ENCODE measurements around the gene PHF23.
"Not testable (repeated sequence)": the region's sequence is repeated elsewhere in the genome, so short reads cannot be mapped to it uniquely, and the experiment has no call there.

PHF23 gene

DNA sequence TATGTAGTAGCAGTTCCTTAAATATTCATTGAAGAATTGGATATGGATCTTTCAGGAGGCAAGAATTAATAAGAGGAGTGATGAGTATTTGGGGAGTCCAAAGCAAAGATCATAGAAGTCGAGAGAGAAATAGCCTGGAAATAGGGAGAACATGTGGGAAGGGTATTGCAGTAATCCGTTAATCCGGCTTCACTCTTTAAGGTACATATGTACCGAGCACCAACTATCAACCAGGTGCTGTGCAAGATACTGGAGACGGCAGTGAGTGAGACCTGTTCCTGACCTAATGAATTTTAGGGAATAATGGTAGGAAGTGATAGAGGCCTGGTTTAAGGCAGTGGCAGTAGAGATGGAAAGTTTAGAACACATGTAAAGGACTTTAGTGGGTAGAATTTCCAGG lies 13.8 kb upstream of the PHF23 start:
- Histone ChIP-seq H3K27ac (ENCODE audit: low read length) (no peak overlapping the region), H3K9ac (ENCODE audit: low read length) (peak overlapping the region; percentile 92), H3K4me3 (ENCODE audit: low read length) (peak overlapping the region; percentile 94), H3K9me3 (ENCODE audit: control insufficient read depth, low read depth, low read length) (no peaks in the 10 kb centered on the region), H3K4me1 (ENCODE audit: control insufficient read depth, low read depth, low read length) (peaks cover 12% of the 10 kb centered on the region), H3K36me3 (ENCODE audit: control insufficient read depth, low read depth, low read length) (peaks cover 17% of the 10 kb centered on the region), H3K27me3 (ENCODE audit: control insufficient read depth, insufficient read depth, low read length) (no peaks in the 10 kb centered on the region)

- peak within 1 kb of the TSS; percentile 92 for H3K9ac ChIP-seq (ENCODE audit: low read length)
- no peaks in the 10 kb centered on the region for H3K9me3 ChIP-seq (ENCODE audit: control insufficient read depth, low read depth, low read length)
- H3K27ac ChIP-seq (ENCODE audit: low read length), result peak within 1 kb of the TSS; percentile 98
- H3K36me3 ChIP-seq (ENCODE audit: control insufficient read depth, low read depth, low read length), result peaks cover 17% of the 10 kb centered on the region
- peak within 1 kb of the TSS; percentile 94 for H3K4me3 ChIP-seq (ENCODE audit: low read length)
- H3K4me1 ChIP-seq (ENCODE audit: control insufficient read depth, low read depth, low read length), result peaks cover 12% of the 10 kb centered on the region
- H3K27me3 ChIP-seq (ENCODE audit: control insufficient read depth, insufficient read depth, low read length), result no peaks in the 10 kb centered on the region
Observed at GRCh38 chr17:7252176-7253043, 13.2 kb upstream of the PHF23 start, which contains the start of gene ELP5. TSS of gene ELP5 (plus strand) at chr17:7252215. CDS start at chr17:7252551, 336 bp downstream.

- Histone ChIP-seq H3K9ac (ENCODE audit: low read length) (peak within 1 kb of the TSS; percentile 92), H3K4me1 (ENCODE audit: control insufficient read depth, low read depth, low read length) (peaks cover 12% of the 10 kb centered on the region), H3K9me3 (ENCODE audit: control insufficient read depth, low read depth, low read length) (no peaks in the 10 kb centered on the region), H3K27ac (ENCODE audit: low read length) (peak within 1 kb of the TSS; percentile 98), H3K4me3 (ENCODE audit: low read length) (peak within 1 kb of the TSS; percentile 94), H3K27me3 (ENCODE audit: control insufficient read depth, insufficient read depth, low read length) (no peaks in the 10 kb centered on the region), H3K36me3 (ENCODE audit: control insufficient read depth, low read depth, low read length) (peaks cover 17% of the 10 kb centered on the region)
Observed at GRCh38 chr17:7251661-7252175, 12.5 kb upstream of the PHF23 start, which contains the start of gene CTDNEP1. TSS of gene CTDNEP1 (minus strand) at chr17:7251734. CDS start at chr17:7251296, 438 bp downstream.

DNA sequence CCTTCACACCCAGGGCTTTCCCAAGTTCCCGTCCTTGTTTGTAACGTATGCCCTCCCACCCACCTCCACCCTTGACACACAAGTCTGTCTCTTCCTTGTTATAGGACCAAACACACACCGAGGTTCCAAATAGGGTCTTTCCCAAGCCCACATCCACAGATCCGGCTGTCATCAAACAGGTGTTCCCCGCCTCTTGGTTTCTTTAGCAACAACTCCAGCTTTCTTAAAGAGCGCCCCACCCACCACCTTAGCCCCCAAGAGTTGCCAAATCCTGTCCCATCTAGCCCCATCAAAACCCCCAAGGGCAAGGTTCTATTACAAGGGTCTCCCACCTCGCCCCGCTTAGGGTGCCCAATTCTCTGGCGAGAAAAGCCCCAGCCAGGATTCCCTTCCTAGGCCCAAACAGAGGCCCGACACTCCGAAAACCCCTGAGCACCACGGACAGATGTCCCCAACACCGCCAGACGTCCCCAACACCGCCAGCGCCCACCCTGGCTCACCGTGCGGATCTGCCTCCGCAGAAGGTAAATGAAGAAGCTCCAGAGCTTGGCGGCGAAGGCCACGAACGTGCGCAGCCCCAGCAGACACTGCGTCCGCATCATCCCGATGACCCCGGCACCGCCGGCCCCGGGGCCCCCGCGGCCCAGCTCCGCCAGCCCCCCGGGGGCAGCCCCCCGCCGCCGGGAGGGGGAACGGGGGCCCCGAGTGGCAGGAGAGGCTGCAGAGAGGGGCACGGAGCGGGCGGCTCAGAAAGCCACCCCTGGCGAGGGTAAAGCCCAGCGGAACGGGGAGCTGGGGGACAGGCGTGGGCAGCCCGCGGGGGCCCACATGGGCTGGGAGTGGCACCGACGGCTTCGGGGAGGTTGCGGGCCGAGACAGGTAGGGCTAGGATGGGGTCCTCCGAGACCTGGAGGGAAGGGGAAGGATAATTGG lies 11.7 kb upstream of the PHF23 start:
- Histone ChIP-seq H3K4me1 (ENCODE audit: control insufficient read depth, low read depth, low read length) (peaks cover 12% of the 10 kb centered on the region), H3K4me3 (ENCODE audit: low read length) (peak overlapping the region; percentile 94), H3K9ac (ENCODE audit: low read length) (peak overlapping the region; percentile 92), H3K27ac (ENCODE audit: low read length) (peak overlapping the region; percentile 59), H3K27me3 (ENCODE audit: control insufficient read depth, insufficient read depth, low read length) (no peaks in the 10 kb centered on the region), H3K9me3 (ENCODE audit: control insufficient read depth, low read depth, low read length) (no peaks in the 10 kb centered on the region), H3K36me3 (ENCODE audit: control insufficient read depth, low read depth, low read length) (peaks cover 21% of the 10 kb centered on the region)

GRCh38 chr17:7249830-7250229 lies 10.6 kb upstream of the PHF23 start:
- no peak overlapping the region for H3K9ac ChIP-seq (ENCODE audit: low read length)
- no peaks in the 10 kb centered on the region for H3K9me3 ChIP-seq (ENCODE audit: control insufficient read depth, low read depth, low read length)
- peaks cover 23% of the 10 kb centered on the region for H3K36me3 ChIP-seq (ENCODE audit: control insufficient read depth, low read depth, low read length)
- H3K27ac ChIP-seq (ENCODE audit: low read length), result no peak overlapping the region
- peak overlapping the region; percentile 94 for H3K4me3 ChIP-seq (ENCODE audit: low read length)
- peaks cover 12% of the 10 kb centered on the region for H3K4me1 ChIP-seq (ENCODE audit: control insufficient read depth, low read depth, low read length)
- H3K27me3 ChIP-seq (ENCODE audit: control insufficient read depth, insufficient read depth, low read length), result no peaks in the 10 kb centered on the region

DNA sequence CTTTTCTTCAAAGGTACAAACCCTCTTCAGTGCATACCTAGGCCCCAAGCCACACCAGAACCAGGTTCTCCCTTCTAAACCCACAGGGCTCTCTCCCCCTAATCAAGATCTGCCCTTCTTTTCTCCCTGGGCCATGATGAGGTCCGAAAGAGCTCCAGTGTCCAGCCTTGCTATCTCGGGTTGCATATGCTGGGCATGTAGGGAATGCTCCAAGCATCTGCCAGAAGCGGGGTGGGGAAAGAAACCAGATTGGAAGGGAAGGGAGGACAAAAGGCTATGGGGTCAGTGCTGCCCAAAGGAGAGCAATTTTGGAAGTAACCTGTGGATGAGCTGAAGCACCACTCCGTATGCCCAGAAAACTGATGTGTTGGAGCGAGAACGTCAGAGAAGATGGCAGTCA lies 10.0 kb upstream of the PHF23 start:
- H3K4me1 ChIP-seq (ENCODE audit: control insufficient read depth, low read depth, low read length), result peaks cover 12% of the 10 kb centered on the region
- no peaks in the 10 kb centered on the region for H3K9me3 ChIP-seq (ENCODE audit: control insufficient read depth, low read depth, low read length)
- H3K4me3 ChIP-seq (ENCODE audit: low read length), result no peak overlapping the region
- H3K27ac ChIP-seq (ENCODE audit: low read length), result no peak overlapping the region
- peaks cover 22% of the 10 kb centered on the region for H3K36me3 ChIP-seq (ENCODE audit: control insufficient read depth, low read depth, low read length)
- H3K27me3 ChIP-seq (ENCODE audit: control insufficient read depth, insufficient read depth, low read length), result no peaks in the 10 kb centered on the region
- no peak overlapping the region for H3K9ac ChIP-seq (ENCODE audit: low read length)

- Histone ChIP-seq H3K36me3 (ENCODE audit: control insufficient read depth, low read depth, low read length) (peaks cover 22% of the 10 kb centered on the region), H3K4me3 (ENCODE audit: low read length) (no peak overlapping the region), H3K9ac (ENCODE audit: low read length) (no peak overlapping the region), H3K27me3 (ENCODE audit: control insufficient read depth, insufficient read depth, low read length) (no peaks in the 10 kb centered on the region), H3K4me1 (ENCODE audit: control insufficient read depth, low read depth, low read length) (peaks cover 12% of the 10 kb centered on the region), H3K9me3 (ENCODE audit: control insufficient read depth, low read depth, low read length) (no peaks in the 10 kb centered on the region), H3K27ac (ENCODE audit: low read length) (no peak overlapping the region)
Observed at GRCh38 chr17:7248796-7249195, 9.5 kb upstream of the PHF23 start.

- Histone ChIP-seq H3K9me3 (ENCODE audit: control insufficient read depth, low read depth, low read length) (no peaks in the 10 kb centered on the region), H3K27me3 (ENCODE audit: control insufficient read depth, insufficient read depth, low read length) (no peaks in the 10 kb centered on the region), H3K36me3 (ENCODE audit: control insufficient read depth, low read depth, low read length) (peaks cover 22% of the 10 kb centered on the region), H3K4me3 (ENCODE audit: low read length) (no peak overlapping the region), H3K4me1 (ENCODE audit: control insufficient read depth, low read depth, low read length) (peaks cover 7% of the 10 kb centered on the region), H3K9ac (ENCODE audit: low read length) (no peak overlapping the region), H3K27ac (ENCODE audit: low read length) (no peak overlapping the region)
Observed at GRCh38 chr17:7246779-7247178, 7.5 kb upstream of the PHF23 start.

- H3K9me3 ChIP-seq (ENCODE audit: control insufficient read depth, low read depth, low read length); H3K9ac ChIP-seq (ENCODE audit: low read length); H3K4me3 ChIP-seq (ENCODE audit: low read length); H3K4me1 ChIP-seq (ENCODE audit: control insufficient read depth, low read depth, low read length); H3K27ac ChIP-seq (ENCODE audit: low read length); H3K27me3 ChIP-seq (ENCODE audit: control insufficient read depth, insufficient read depth, low read length): not testable (repeated sequence)
- peaks cover 29% of the 10 kb centered on the region for H3K36me3 ChIP-seq (ENCODE audit: control insufficient read depth, low read depth, low read length)
Observed at GRCh38 chr17:7243838-7244237, 4.6 kb upstream of the PHF23 start.

GRCh38 chr17:7243453-7243729 lies 4.1 kb upstream of the PHF23 start:
- Histone ChIP-seq H3K9ac (ENCODE audit: low read length) (peak overlapping the region; percentile 71), H3K36me3 (ENCODE audit: control insufficient read depth, low read depth, low read length) (peaks cover 29% of the 10 kb centered on the region), H3K4me1 (ENCODE audit: control insufficient read depth, low read depth, low read length) (peaks cover 7% of the 10 kb centered on the region), H3K27me3 (ENCODE audit: control insufficient read depth, insufficient read depth, low read length) (no peaks in the 10 kb centered on the region), H3K4me3 (ENCODE audit: low read length) (peak overlapping the region; percentile 86), H3K27ac (ENCODE audit: low read length) (no peak overlapping the region), H3K9me3 (ENCODE audit: control insufficient read depth, low read depth, low read length) (no peaks in the 10 kb centered on the region)

GRCh38 chr17:7242717-7243452 lies 3.6 kb upstream of the PHF23 start:
- Histone ChIP-seq H3K9me3 (ENCODE audit: control insufficient read depth, low read depth, low read length) (no peaks in the 10 kb centered on the region), H3K27ac (ENCODE audit: low read length) (peak overlapping the region; percentile 83), H3K36me3 (ENCODE audit: control insufficient read depth, low read depth, low read length) (peaks cover 29% of the 10 kb centered on the region), H3K9ac (ENCODE audit: low read length) (peak overlapping the region; percentile 71), H3K27me3 (ENCODE audit: control insufficient read depth, insufficient read depth, low read length) (no peaks in the 10 kb centered on the region), H3K4me1 (ENCODE audit: control insufficient read depth, low read depth, low read length) (peaks cover 7% of the 10 kb centered on the region), H3K4me3 (ENCODE audit: low read length) (peak overlapping the region; percentile 86)
